Measurements from ENCODE around the gene USP48.
"Not testable (repeated sequence)": the region's sequence is repeated elsewhere in the genome, so short reads cannot be mapped to it uniquely, and the experiment has no call there.

The USP48 gene

GRCh38 chr1:21774835-21775549 lies 8.0 kb downstream of the USP48 start:
- DNase-seq (ENCODE audit: low read depth in 2 of 2) = no peak

- DNase-seq (ENCODE audit: low read depth in 2 of 2) = no peak
Observed at GRCh38 chr1:21773585-21773984, 9.4 kb downstream of the USP48 start.

GRCh38 chr1:21771672-21772071 lies 11.3 kb downstream of the USP48 start:
- not testable (repeated sequence) for DNase-seq (ENCODE audit: low read depth in 2 of 2)

- DNase-seq (ENCODE audit: low read depth in 2 of 2) = not testable (repeated sequence)
Observed at GRCh38 chr1:21770602-21771001, 12.3 kb downstream of the USP48 start.

- no peak for DNase-seq (ENCODE audit: low read depth in 2 of 2)
Observed at GRCh38 chr1:21770201-21770600, 12.7 kb downstream of the USP48 start.

GRCh38 chr1:21767106-21767505 lies 15.8 kb downstream of the USP48 start:
- not testable (repeated sequence) for DNase-seq (ENCODE audit: low read depth in 2 of 2)

GRCh38 chr1:21766210-21766609 lies 16.7 kb downstream of the USP48 start:
- DNase-seq (ENCODE audit: low read depth in 2 of 2) = no peak

- DNase-seq (ENCODE audit: low read depth in 2 of 2) = no peak
Observed at GRCh38 chr1:21764615-21765423, 18.1 kb downstream of the USP48 start.

- no peak for DNase-seq (ENCODE audit: low read depth in 2 of 2)
Observed at GRCh38 chr1:21763694-21764419, 19.1 kb downstream of the USP48 start.

GRCh38 chr1:21763236-21763635 lies 19.7 kb downstream of the USP48 start:
- no peak for DNase-seq (ENCODE audit: low read depth in 2 of 2)

- DNase-seq (ENCODE audit: low read depth in 2 of 2) = no peak
Observed at GRCh38 chr1:21762022-21762404, 20.9 kb downstream of the USP48 start.

GRCh38 chr1:21761052-21761451 lies 21.9 kb downstream of the USP48 start:
- no peak for DNase-seq (ENCODE audit: low read depth in 2 of 2)

- no peak for DNase-seq (ENCODE audit: low read depth in 2 of 2)
Observed at GRCh38 chr1:21759818-21760217, 23.1 kb downstream of the USP48 start.

GRCh38 chr1:21759182-21759581 lies 23.8 kb downstream of the USP48 start:
- no peak for DNase-seq (ENCODE audit: low read depth in 2 of 2)

GRCh38 chr1:21758614-21759013 lies 24.3 kb downstream of the USP48 start:
- DNase-seq (ENCODE audit: low read depth in 2 of 2) = no peak

GRCh38 chr1:21756393-21757089 lies 26.4 kb downstream of the USP48 start:
- DNase-seq (ENCODE audit: low read depth in 2 of 2) = no peak

- DNase-seq (ENCODE audit: low read depth in 2 of 2) = no peak
Observed at GRCh38 chr1:21755067-21755466, 27.9 kb downstream of the USP48 start.

GRCh38 chr1:21754583-21754982 lies 28.4 kb downstream of the USP48 start:
- DNase-seq (ENCODE audit: low read depth in 2 of 2) = no peak

GRCh38 chr1:21752186-21752585 lies 30.8 kb downstream of the USP48 start:
- DNase-seq (ENCODE audit: low read depth in 2 of 2) = no peak

GRCh38 chr1:21751281-21751680 lies 31.7 kb downstream of the USP48 start:
- no peak for DNase-seq (ENCODE audit: low read depth in 2 of 2)

- no peak for DNase-seq (ENCODE audit: low read depth in 2 of 2)
Observed at GRCh38 chr1:21750841-21751240, 32.1 kb downstream of the USP48 start.
